ENCODE data around the gene ANG. TPM values are rescaled to one million over a fixed set of nuclear protein-coding genes. Genes with fewer than 3 reads are reported as not detected.

The ANG gene
- total and polyA plus RNA-seq, 10 of the 15 experiments (the other 5 are each of a cell fraction or from before 2014, with no cell fraction given): 1.0 to 5.9 (median 2.2) TPM

GRCh38 chr14:20682435-20683124, 6.0 kb upstream of the ANG start (continued):
- no peak for TF ChIP-seq MYB (IDR thresholded peaks at IDR 0.05; ENCODE audit: borderline replicate concordance, low read depth, low read length)
- TF ChIP-seq MTA2 (IDR thresholded peaks at IDR 0.05; ENCODE audit: low read depth): peak; percentile 57; the same call in 1 of the 2 replicates
- TF ChIP-seq SP1 (IDR thresholded peaks at IDR 0.05; ENCODE audit: low read depth, low read length): no peak
- TF ChIP-seq ESRRA (IDR thresholded peaks at IDR 0.05; ENCODE audit: low read length): no peak
- TF ChIP-seq USF2 (IDR thresholded peaks at IDR 0.05; ENCODE audit: borderline replicate concordance, low read depth, low read length): no peak
- TF ChIP-seq KLF5 (IDR thresholded peaks at IDR 0.05; ENCODE audit: partially characterized antibody): no peak
- TF ChIP-seq SMC3 (IDR thresholded peaks at IDR 0.05; ENCODE audit: borderline replicate concordance, low read length): no peak
- no peak for TF ChIP-seq ZNF274 (IDR thresholded peaks at IDR 0.05; ENCODE audit: insufficient read depth, insufficient read length)
- TF ChIP-seq POLR2A (IDR thresholded peaks at IDR 0.05; ENCODE audit: low read depth, low read length): peak; percentile 87
- TF ChIP-seq NR2F1 (conservative IDR thresholded peaks at IDR 0.05): no peak
- TF ChIP-seq TCF12 (IDR thresholded peaks at IDR 0.05; ENCODE audit: low read depth, low read length): no peak
- TF ChIP-seq BMI1 (IDR thresholded peaks at IDR 0.05; ENCODE audit: borderline replicate concordance): no peak
- TF ChIP-seq MYC (IDR thresholded peaks at IDR 0.05; ENCODE audit: insufficient read depth, insufficient read length, insufficient replicate concordance, low read length, severe bottlenecking): no peak
- no peak for TF ChIP-seq CBFB (IDR thresholded peaks at IDR 0.05; ENCODE audit: low read depth)
- TF ChIP-seq, protein P1, sequence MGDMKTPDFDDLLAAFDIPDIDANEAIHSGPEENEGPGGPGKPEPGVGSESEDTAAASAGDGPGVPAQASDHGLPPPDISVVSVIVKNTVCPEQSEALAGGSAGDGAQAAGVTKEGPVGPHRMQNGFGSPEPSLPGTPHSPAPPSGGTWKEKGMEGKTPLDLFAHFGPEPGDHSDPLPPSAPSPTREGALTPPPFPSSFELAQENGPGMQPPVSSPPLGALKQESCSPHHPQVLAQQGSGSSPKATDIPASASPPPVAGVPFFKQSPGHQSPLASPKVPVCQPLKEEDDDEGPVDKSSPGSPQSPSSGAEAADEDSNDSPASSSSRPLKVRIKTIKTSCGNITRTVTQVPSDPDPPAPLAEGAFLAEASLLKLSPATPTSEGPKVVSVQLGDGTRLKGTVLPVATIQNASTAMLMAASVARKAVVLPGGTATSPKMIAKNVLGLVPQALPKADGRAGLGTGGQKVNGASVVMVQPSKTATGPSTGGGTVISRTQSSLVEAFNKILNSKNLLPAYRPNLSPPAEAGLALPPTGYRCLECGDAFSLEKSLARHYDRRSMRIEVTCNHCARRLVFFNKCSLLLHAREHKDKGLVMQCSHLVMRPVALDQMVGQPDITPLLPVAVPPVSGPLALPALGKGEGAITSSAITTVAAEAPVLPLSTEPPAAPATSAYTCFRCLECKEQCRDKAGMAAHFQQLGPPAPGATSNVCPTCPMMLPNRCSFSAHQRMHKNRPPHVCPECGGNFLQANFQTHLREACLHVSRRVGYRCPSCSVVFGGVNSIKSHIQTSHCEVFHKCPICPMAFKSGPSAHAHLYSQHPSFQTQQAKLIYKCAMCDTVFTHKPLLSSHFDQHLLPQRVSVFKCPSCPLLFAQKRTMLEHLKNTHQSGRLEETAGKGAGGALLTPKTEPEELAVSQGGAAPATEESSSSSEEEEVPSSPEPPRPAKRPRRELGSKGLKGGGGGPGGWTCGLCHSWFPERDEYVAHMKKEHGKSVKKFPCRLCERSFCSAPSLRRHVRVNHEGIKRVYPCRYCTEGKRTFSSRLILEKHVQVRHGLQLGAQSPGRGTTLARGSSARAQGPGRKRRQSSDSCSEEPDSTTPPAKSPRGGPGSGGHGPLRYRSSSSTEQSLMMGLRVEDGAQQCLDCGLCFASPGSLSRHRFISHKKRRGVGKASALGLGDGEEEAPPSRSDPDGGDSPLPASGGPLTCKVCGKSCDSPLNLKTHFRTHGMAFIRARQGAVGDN (IDR thresholded peaks at IDR 0.05): peak; percentile 74; the same call in 1 of the 2 replicates
- TF ChIP-seq SIN3A (IDR thresholded peaks at IDR 0.05; ENCODE audit: low read depth, low read length): no peak; the same call in 1 of the 2 replicates
- no peak for TF ChIP-seq SREBF2 (IDR thresholded peaks at IDR 0.05; ENCODE audit: low read length)
- no peak for TF ChIP-seq ETV6 (conservative IDR thresholded peaks at IDR 0.05 in 1 of 2, IDR thresholded peaks at IDR 0.05 in 1 of 2; ENCODE audit: borderline replicate concordance in 1 of 2, low read depth in 1 of 2)
- no peak for TF ChIP-seq RB1 (IDR thresholded peaks at IDR 0.05; ENCODE audit: borderline replicate concordance)
- TF ChIP-seq, protein P2, sequence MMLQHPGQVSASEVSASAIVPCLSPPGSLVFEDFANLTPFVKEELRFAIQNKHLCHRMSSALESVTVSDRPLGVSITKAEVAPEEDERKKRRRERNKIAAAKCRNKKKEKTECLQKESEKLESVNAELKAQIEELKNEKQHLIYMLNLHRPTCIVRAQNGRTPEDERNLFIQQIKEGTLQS (IDR thresholded peaks at IDR 0.05; ENCODE audit: borderline replicate concordance, extremely low read depth, low read depth, low read length): no peak
- TF ChIP-seq CEBPB (IDR thresholded peaks at IDR 0.05; ENCODE audit: borderline replicate concordance in 1 of 2, low read depth in 2 of 2, low read length in 2 of 2): no peak
- TF ChIP-seq CBX3 (IDR thresholded peaks at IDR 0.05; ENCODE audit: borderline replicate concordance, low read depth): no peak
- TF ChIP-seq NR2C2 (IDR thresholded peaks at IDR 0.05; ENCODE audit: borderline replicate concordance, control insufficient read depth, insufficient read length, low read depth): no peak
- TF ChIP-seq RELA (IDR thresholded peaks at IDR 0.05; ENCODE audit: borderline replicate concordance, partially characterized antibody): no peak
- TF ChIP-seq STAT3 (IDR thresholded peaks at IDR 0.05; ENCODE audit: low read depth, low read length): no peak
- peak; percentile 38; the same call in 1 of the 2 replicates for TF ChIP-seq LARP7 (IDR thresholded peaks at IDR 0.05)
- TF ChIP-seq HDAC2 (IDR thresholded peaks at IDR 0.05): no peak
- TF ChIP-seq NFYA (IDR thresholded peaks at IDR 0.05; ENCODE audit: borderline replicate concordance, low read depth, low read length): no peak
- TF ChIP-seq TBL1XR1 (IDR thresholded peaks at IDR 0.05; ENCODE audit: low read depth, low read length): no peak
